Fibroblast of lung (primary cell): ENCODE results near the gene DPP6.

Experiments
- EZH2 ChIP-seq: IDR thresholded peaks from 2 replicates; pipeline ENCODE4 v1.5.1; 2012; ENCODE audit warnings: low read length, control low read depth, mild to moderate bottlenecking; ENCODE audit errors: missing control alignments
- TF ChIP-seq, protein P1 (sequence below), 2 donors: IDR thresholded peaks in 1 of 2; conservative IDR thresholded peaks in 1 of 2; 1 replicate in 1 of 2; 2 replicates in 1 of 2; pipeline ENCODE4 v1.5.1; 2011 to 2012; ENCODE audit warnings: low read length in 2 of 2, control low read depth in 1 of 2, inconsistent platforms in 1 of 2, low read depth in 1 of 2, mild to moderate bottlenecking in 1 of 2

- TF ChIP-seq, protein P1, sequence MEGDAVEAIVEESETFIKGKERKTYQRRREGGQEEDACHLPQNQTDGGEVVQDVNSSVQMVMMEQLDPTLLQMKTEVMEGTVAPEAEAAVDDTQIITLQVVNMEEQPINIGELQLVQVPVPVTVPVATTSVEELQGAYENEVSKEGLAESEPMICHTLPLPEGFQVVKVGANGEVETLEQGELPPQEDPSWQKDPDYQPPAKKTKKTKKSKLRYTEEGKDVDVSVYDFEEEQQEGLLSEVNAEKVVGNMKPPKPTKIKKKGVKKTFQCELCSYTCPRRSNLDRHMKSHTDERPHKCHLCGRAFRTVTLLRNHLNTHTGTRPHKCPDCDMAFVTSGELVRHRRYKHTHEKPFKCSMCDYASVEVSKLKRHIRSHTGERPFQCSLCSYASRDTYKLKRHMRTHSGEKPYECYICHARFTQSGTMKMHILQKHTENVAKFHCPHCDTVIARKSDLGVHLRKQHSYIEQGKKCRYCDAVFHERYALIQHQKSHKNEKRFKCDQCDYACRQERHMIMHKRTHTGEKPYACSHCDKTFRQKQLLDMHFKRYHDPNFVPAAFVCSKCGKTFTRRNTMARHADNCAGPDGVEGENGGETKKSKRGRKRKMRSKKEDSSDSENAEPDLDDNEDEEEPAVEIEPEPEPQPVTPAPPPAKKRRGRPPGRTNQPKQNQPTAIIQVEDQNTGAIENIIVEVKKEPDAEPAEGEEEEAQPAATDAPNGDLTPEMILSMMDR (conservative IDR thresholded peaks at IDR 0.05 in 1 of 2, IDR thresholded peaks at IDR 0.05 in 1 of 2; ENCODE audit: low read depth in 1 of 2, low read length in 2 of 2): no peak
- no peak for TF ChIP-seq EZH2
Observed at GRCh38 chr7:154792436-154793055, 740.3 kb downstream of the DPP6 start.
